Activated CD8-positive, alpha-beta T cell treated with anti-CD3 and anti-CD28 coated beads for 36 hours (primary cell): Measurements from ENCODE around the gene CDCA7L. TPM values are rescaled to one million over a fixed set of nuclear protein-coding genes. Genes with fewer than 3 reads are reported as not detected.

Experiments
- ATAC-seq: fragments of 200-7000 bp; cut with Tn5 transposase; one replicate; pipeline ENCODE4 v1.10.0; 2021; ENCODE audit warnings: mild to moderate bottlenecking, moderate library complexity
- CTCF ChIA-PET: fragments of 350-600 bp; sonication (Branson Sonifier 250); formaldehyde crosslinking; loops from one replicate; lab custom pipeline; 2021; ENCODE audit warnings: antibody characterized with exemption; lab: Charles Lee
- POLR2A ChIA-PET: fragments of 350-600 bp; sonication (Branson Sonifier 250); formaldehyde crosslinking; loops from one replicate; lab custom pipeline; 2021; ENCODE audit warnings: antibody characterized with exemption; lab: Charles Lee
- DNase-seq: peaks from one replicate; pipeline ENCODE4 v3.0.0-alpha.2; 2020
- H3K27ac Mint-ChIP-seq: one replicate; pipeline ENCODE4 v1.8.0; 2021; ENCODE audit warnings: mild to moderate bottlenecking, mixed read lengths
- H3K27me3 Mint-ChIP-seq: one replicate; pipeline ENCODE4 v1.8.0; 2021; ENCODE audit warnings: mixed read lengths
- H3K36me3 Mint-ChIP-seq: one replicate; pipeline ENCODE4 v1.8.0; 2021; ENCODE audit warnings: low read depth, mixed read lengths
- H3K4me1 Mint-ChIP-seq: one replicate; pipeline ENCODE4 v1.8.0; 2021; ENCODE audit warnings: low read depth, mixed read lengths
- H3K4me3 Mint-ChIP-seq: one replicate; pipeline ENCODE4 v1.8.0; 2021; ENCODE audit warnings: mild to moderate bottlenecking, moderate library complexity, mixed read lengths
- H3K9me3 Mint-ChIP-seq: one replicate; pipeline ENCODE4 v1.8.0; 2021; ENCODE audit warnings: mixed read lengths
- CTCF ChIP-seq: fragments of 200-600 bp; IDR thresholded peaks from one replicate; pipeline ENCODE4 v1.8.0; 2022; ENCODE audit warnings: antibody characterized with exemption, mild to moderate bottlenecking
- intact Hi-C: fragments of 100-400 bp; cut with micrococcal nuclease; formaldehyde crosslinking; loops from one replicate; pipeline ENCODE4 v1.10.0; 2022
- total RNA-seq, 2 experiments: library from RNA; stranded (reverse); gene quantifications; one replicate each; pipeline ENCODE4 v1.2.3, GENCODE V29; 2021

Gene CDCA7L
- total RNA-seq, 2 experiments from 2014 or later: 101 to 102 TPM

- POLR2A ChIA-PET: no interaction called here
- no peak for TF ChIP-seq CTCF
- Mint-ChIP-seq H3K4me3 (no peak overlapping the region), H3K9me3 (peaks cover 13% of the 10 kb centered on the region), H3K4me1 (peaks cover 12% of the 10 kb centered on the region), H3K27ac (no peak overlapping the region), H3K36me3 (peaks cover 56% of the 10 kb centered on the region), H3K27me3 (no peaks in the 10 kb centered on the region)
- CTCF ChIA-PET: no interaction called here
- intact Hi-C loops: no loop called here
- ATAC-seq (no peak), DNase-seq (no peak)
Measured at GRCh38 chr7:21927693-21928092, 18.0 kb downstream of the CDCA7L start.

- intact Hi-C loops: no loop called here
- TF ChIP-seq CTCF: no peak
- ATAC-seq: no peak
- ChIA-PET POLR2A (no interaction called here), CTCF (interaction anchor here (0.7 kb wide), 1 partner anchor 1196 kb away, joined by 3 read pairs; no protein-coding TSS in a partner anchor)
- no peak for DNase-seq
- Mint-ChIP-seq H3K36me3 (peaks cover 44% of the 10 kb centered on the region), H3K27me3 (no peaks in the 10 kb centered on the region), H3K9me3 (peaks cover 13% of the 10 kb centered on the region), H3K4me3 (no peak overlapping the region), H3K4me1 (peaks cover 12% of the 10 kb centered on the region), H3K27ac (no peak overlapping the region)
Measured at GRCh38 chr7:21926448-21926847, 19.3 kb downstream of the CDCA7L start.

GRCh38 chr7:21923658-21924057, 22.0 kb downstream of the CDCA7L start:
- no peak for TF ChIP-seq CTCF
- no peak overlapping the region for H3K4me3 Mint-ChIP-seq
- DNase-seq (no peak), ATAC-seq (no peak)
- no peaks in the 10 kb centered on the region for H3K27me3 Mint-ChIP-seq
- POLR2A ChIA-PET: no interaction called here
- H3K36me3 Mint-ChIP-seq: peaks cover 27% of the 10 kb centered on the region
- CTCF ChIA-PET: interaction anchor here (1.3 kb wide), 1 partner anchor 22 kb away, joined by 3 read pairs; the partner anchor contains the start of gene CDCA7L
- no peaks in the 10 kb centered on the region for H3K9me3 Mint-ChIP-seq
- H3K4me1 Mint-ChIP-seq: peaks cover 3% of the 10 kb centered on the region
- no peak overlapping the region for H3K27ac Mint-ChIP-seq
- intact Hi-C loops: no loop called here

- no peaks in the 10 kb centered on the region for H3K27me3 Mint-ChIP-seq
- no peak overlapping the region for H3K27ac Mint-ChIP-seq
- POLR2A ChIA-PET: no interaction called here
- H3K36me3 Mint-ChIP-seq: peaks cover 22% of the 10 kb centered on the region
- no peak for ATAC-seq
- DNase-seq: no peak
- CTCF ChIA-PET: no interaction called here
- TF ChIP-seq CTCF: no peak
- H3K4me1 Mint-ChIP-seq: no peaks in the 10 kb centered on the region
- H3K4me3 Mint-ChIP-seq: no peak overlapping the region
- H3K9me3 Mint-ChIP-seq: no peaks in the 10 kb centered on the region
- intact Hi-C loops: no loop called here
Measured at GRCh38 chr7:21922605-21923004, 23.1 kb downstream of the CDCA7L start.

GRCh38 chr7:21920936-21921335, 24.8 kb downstream of the CDCA7L start:
- POLR2A ChIA-PET: no interaction called here
- H3K9me3 Mint-ChIP-seq: no peaks in the 10 kb centered on the region
- CTCF ChIA-PET: no interaction called here

More at GRCh38 chr7:21920936-21921335, 24.8 kb downstream of the CDCA7L start:
- Mint-ChIP-seq H3K27ac (no peak overlapping the region), H3K4me1 (no peaks in the 10 kb centered on the region), H3K4me3 (no peak overlapping the region), H3K27me3 (no peaks in the 10 kb centered on the region), H3K36me3 (peaks cover 23% of the 10 kb centered on the region)
- intact Hi-C loops: no loop called here
- no peak for ATAC-seq
- TF ChIP-seq CTCF: no peak
- DNase-seq: no peak
